Stimulated activated CD4-positive, alpha-beta T cell treated with anti-CD3 and anti-CD28 coated beads, Interleukin-4, amount 100 ng/mL, for 48 hours (primary cell): ENCODE measurements around the gene RPLP2.

ENCODE experiments used
- DNase-seq, 2 donors: peaks; one replicate each; pipeline ENCODE4 v3.0.0-alpha.2; 2020; ENCODE audit warnings: low read depth in 2 of 2

The RPLP2 gene

GRCh38 chr11:791658-792534 lies 17.9 kb upstream of the RPLP2 start:
- no peak for DNase-seq

DNA sequence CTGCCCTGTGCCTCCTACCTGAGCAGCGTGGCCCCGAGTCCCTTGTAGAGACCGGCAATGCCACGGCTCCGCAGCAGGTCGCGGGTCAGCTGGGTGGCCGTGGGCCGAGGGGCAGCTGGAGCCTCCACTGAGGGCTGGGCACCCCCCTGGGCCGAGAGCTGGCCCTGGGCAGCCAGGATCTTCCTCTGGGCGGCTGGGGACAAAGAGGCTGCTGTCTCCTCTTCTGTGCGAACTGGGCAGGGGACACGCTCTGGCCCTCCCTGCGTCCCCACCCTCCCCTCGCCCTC lies 17.3 kb upstream of the RPLP2 start:
- DNase-seq, result no peak

GRCh38 chr11:792873-793272 lies 16.9 kb upstream of the RPLP2 start:
- no peak for DNase-seq

- no peak for DNase-seq
These were observed 16.2 kb upstream of the RPLP2 start for GRCh38 chr11:793556-793955.

GRCh38 chr11:794013-794765 lies 15.6 kb upstream of the RPLP2 start:
- DNase-seq, result no peak

- DNase-seq, result no peak
These were observed 14.8 kb upstream of the RPLP2 start for GRCh38 chr11:794766-795633.

GRCh38 chr11:795634-796564 lies 13.9 kb upstream of the RPLP2 start:
- DNase-seq, result peak; percentile 74 to 85

GRCh38 chr11:796565-797295 lies 13.0 kb upstream of the RPLP2 start:
- DNase-seq, result no peak

DNA sequence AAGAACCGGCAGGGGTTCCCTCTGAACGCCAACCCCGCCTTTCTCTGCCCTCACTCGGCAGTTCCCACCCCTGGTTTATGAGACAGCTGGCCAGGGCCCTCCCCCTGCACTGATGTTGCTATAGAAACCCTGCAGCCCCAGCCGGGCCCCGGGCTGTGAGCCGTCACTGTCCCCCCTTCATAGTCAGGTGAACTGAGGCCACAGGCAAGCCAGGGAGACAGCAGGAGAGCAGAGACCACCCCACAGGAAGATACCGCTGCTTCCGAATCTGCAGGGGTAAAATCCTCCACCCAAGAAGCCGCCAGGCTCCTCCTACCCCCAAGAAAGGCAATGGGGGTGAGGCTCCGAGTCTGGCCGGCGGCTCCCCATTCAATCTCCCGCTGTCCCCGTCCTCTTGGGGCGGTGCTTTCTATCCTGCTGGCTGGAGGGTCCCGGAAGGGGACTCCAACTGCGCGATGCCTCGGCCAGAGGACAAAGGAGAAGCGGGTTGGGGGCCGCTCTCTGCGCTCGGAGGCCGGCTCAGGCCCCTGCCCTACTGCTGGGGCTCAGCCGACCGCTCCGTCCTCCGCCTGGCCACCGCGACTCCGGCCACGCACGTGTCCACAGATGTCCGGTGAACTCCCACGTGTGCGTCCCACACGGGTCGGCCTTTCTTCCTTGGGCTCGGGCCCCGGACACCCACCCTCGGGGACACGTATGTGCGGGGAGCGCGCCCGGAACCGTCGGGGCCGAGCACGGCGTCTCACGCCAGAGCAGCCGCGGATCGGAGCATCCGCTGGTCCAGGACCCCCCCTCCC lies 12.3 kb upstream of the RPLP2 start:
- peak; percentile 64 to 72 for DNase-seq

DNA sequence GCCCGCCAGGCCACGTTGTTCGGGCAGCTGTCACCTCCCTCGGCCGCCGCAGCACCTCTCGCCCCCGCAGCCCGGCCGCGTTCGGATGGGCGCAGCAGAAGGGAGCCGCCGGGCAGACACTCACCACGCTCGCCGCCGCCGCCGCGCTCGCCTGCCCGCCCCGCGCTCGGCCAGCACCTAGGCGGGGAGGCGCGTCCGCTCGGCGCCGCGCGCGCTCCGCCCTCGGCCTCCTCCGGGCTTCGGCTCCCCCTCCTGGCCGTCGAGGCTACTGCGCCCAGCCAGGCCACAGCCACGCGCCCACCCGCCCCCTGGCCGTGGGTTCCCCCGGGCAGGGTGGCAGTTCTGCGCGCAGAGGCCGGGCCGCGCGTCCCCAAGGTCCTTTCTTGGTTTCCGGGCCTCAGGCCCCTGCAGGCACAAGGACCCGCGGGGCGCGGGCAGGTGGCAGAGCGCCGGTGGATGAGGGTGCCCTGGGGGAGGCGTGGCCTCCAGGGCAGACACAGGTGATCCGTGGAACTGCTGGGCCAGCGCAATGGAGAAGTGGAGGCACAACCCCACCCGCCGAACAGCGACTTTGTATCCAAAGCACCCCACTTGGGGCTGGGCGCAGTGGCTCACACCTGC lies 11.6 kb upstream of the RPLP2 start, which contains the start of gene SLC25A22:
TSS of gene SLC25A22 (minus strand) at position 189 of the 621 bp plus-strand sequence. CDS start 3,275 bp downstream, outside the sequence.
- peak; percentile 81 to 86 for DNase-seq

DNA sequence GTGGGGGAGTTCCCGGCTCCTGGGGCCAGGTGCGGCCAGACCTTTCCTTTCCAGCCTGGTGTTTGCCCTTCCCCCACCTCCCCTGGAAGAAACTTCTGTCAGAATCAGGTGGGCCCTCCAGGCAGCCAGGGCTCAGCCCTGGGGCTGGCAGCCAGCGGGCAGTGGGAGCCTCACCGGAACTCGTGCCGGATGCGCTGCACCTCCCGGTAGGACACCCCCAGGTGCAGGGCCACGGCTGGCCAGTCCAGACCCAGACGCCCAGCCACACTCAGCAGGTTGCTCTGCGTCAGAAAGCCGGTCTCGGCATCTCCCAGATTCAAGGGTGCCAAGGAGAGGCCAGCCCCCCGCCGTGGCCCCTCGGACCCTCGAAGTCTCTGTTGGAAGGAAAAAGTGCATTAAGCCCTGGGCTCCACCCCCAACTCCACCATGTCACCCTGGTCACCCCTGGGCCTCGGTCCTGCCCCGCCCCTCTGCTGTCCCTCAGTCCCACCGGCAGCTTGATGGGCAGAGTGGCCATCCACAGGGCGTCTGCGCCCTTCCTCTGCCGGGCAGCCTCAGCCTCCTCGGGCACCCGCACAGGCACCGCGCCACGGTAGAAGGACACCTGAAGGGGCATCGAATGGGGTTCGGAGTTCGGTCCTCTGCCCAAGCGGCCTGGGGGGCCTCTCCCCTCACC lies 10.0 kb upstream of the RPLP2 start:
- no peak for DNase-seq

DNA sequence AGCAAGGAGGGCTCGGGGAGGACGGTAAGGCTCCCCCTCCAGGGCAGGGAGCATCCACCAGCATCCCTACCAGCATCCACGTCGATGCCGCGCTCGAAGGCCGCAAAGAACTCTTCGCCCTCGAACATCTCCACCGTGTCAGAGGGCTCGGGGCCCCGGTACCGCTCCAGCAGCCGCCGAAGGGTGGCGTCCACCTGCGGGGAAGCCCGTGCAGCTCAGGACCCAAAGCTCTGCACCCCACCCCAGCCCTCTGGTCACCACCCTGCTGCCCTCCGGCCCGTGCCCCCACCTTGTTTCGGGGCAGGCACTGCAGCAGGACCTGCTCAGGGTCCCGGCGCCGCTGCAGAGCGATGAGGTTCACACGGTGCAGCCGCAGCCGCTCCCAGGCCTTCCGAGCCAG lies 9.3 kb upstream of the RPLP2 start:
- DNase-seq, result no peak

DNA sequence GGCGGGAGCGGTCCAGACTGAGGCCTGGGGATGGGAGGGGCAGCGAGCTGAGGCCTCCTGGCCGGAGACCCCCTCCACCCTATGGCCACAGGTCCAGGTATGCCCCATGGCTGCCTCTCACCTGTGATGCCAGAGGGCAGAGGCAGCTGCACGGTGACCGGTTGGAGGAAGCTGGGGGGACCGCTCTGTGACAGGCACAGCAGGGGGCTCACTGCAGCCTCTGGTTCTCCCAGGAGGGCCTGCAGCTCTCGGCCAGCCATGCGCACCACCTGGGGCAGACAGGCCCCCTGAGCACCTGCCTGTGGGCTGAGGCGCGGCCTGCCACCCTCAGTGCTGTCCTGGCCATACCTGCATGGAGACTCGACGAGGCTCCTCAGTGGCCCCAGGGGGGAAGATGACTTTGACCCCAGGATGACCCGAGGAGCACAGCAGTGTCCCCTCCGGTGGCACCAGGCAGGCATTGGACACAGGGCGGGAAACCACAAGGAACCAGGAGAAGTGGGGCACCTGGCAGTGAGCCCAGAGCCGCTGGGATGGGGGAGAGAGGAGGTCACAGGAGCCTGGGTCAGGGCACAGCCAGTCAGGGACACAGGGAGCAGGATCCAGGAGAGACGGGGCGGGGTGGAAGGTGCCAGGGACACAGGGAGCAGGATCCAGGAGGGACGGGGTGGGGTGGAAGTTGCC lies 8.5 kb upstream of the RPLP2 start:
- DNase-seq, result no peak

DNA sequence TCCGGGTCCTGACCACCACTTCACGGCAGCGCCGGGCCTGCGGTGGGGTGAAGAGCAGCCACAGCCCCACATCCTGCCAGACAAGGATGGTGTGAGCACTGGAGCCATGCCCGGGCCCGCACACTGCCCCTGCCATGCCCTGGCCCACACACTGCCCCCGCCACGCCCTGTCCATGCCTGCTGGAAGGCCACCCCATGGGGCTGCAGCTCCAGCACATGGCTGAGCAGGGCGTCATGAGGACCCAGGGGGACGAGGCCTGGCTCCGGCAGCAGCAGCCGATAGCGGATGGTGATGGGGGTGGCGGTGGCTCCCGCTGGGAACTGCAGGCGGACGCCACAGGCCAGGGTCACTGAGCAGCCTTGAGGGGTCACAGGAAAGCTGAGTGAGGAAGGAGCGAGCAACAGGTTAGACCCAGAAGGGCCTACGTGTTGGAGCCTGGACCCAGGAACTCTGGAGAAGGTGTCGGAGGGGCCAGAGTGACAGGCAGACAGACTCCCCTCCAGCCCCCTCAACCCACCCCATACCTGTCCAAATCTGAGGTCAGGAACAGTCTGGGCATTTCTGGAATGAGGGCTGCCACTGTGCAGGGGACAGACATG lies 7.6 kb upstream of the RPLP2 start:
- no peak for DNase-seq

DNA sequence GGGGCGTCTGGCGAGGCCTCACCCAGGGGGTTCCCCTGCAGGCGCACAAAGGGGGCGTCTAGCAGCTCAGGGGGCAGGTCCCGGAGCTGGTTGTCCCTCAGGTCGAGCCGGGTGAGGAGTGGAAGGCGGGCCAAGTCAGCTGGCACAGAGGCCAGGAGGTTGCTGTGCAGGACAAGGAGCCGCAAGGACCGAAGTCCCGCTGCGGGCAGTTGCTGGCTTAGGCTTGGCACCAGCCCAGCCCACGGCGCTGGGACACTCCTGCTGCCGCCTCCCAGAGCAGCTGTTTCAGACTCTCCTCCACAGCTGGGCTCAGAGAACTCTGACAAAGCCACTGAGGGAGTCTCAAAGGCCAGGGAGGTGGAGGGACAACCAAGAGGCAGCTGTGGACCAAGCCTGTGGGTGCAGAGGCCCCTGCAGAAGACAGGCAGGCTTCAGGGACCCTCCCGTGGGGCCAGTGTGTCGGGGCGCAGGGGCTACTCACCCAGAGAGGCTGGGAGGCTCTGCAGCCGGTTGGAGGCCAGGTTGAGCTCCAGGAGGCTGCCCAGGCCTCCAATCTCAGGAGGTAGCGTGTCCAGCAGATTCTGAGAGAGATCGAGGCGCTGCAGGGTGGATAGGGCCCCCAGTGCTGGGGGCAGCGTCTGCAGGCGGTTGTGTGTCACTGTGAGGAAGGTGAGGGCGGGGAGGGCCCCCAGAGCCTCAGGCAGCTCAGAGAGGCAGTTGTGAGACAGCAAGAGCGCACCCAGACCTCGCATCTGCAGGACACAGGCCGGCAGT lies 6.9 kb upstream of the RPLP2 start:
- no peak for DNase-seq

- no peak for DNase-seq
These were observed 6.4 kb upstream of the RPLP2 start for GRCh38 chr11:803467-803742.
